K562 (cell line): Measurements from ENCODE around the gene FTSJ3. TPM values are rescaled to one million over a fixed set of nuclear protein-coding genes. Genes with fewer than 3 reads are reported as not detected.
A peak's percentile ranks its signal among the peaks of the same experiment; 100 is the strongest.

Source experiments
- ARNT ChIP-seq, 2 experiments: fragments of 450-650 bp; IDR thresholded peaks; 2 replicates each; pipeline ENCODE4 v1.6.1; 2016; ENCODE audit warnings: mild to moderate bottlenecking in 1 of 2
- BMI1 ChIP-seq: fragments of 150-350 bp; IDR thresholded peaks from 2 replicates; pipeline ENCODE4 v1.6.1; 2014; ENCODE audit warnings: low read length
- C11orf30 ChIP-seq: fragments of 450-650 bp; IDR thresholded peaks from 2 replicates; pipeline ENCODE4 v1.6.1; 2016; ENCODE audit warnings: low read depth, mild to moderate bottlenecking
- FOXJ3 ChIP-seq: sonication (generic); formaldehyde crosslinking; IDR thresholded peaks from 2 replicates; pipeline ENCODE4 v1.4.0; 2020; ENCODE audit warnings: mild to moderate bottlenecking, missing genetic modification reagents
- HMG20B ChIP-seq: fragments of 250-450 bp; sonication (Bioruptor Pico); IDR thresholded peaks from 2 replicates; pipeline ENCODE4 v1.5.0; 2021; ENCODE audit warnings: mild to moderate bottlenecking
- HNRNPK ChIP-seq: fragments of 200-400 bp; formaldehyde crosslinking; IDR thresholded peaks from one replicate; pipeline ENCODE4 v1.6.1; 2018; ENCODE audit warnings: mild to moderate bottlenecking, low read depth, low read length; ENCODE audit not compliant: poor library complexity, severe bottlenecking
- HNRNPUL1 ChIP-seq: fragments of 200-400 bp; formaldehyde crosslinking; IDR thresholded peaks from 2 replicates; pipeline ENCODE4 v1.6.1; 2017; ENCODE audit warnings: low read length
- KLF1 ChIP-seq: fragments of 450-650 bp; IDR thresholded peaks from 2 replicates; pipeline ENCODE4 v1.6.1; 2016; ENCODE audit warnings: missing genetic modification characterization, missing compliant biosample characterization
- MAZ ChIP-seq, 2 experiments: fragments of 450-650 bp in 1 of 2; sonication (generic) in 1 of 2; formaldehyde crosslinking; IDR thresholded peaks in 1 of 2; conservative IDR thresholded peaks in 1 of 2; 2 replicates each; pipeline versions ENCODE4 v1.4.0 to v1.5.0; 2020; ENCODE audit warnings: mild to moderate bottlenecking in 1 of 2, missing genetic modification reagents in 1 of 2
- MGA ChIP-seq: fragments of 450-650 bp; IDR thresholded peaks from 2 replicates; pipeline ENCODE4 v1.6.1; 2016; ENCODE audit warnings: mild to moderate bottlenecking, moderate library complexity
- NFRKB ChIP-seq: fragments of 450-650 bp; IDR thresholded peaks from 2 replicates; pipeline ENCODE4 v1.6.1; 2016; ENCODE audit warnings: low read depth
- PML ChIP-seq: IDR thresholded peaks from 2 replicates; pipeline ENCODE4 v1.6.1; 2012; ENCODE audit warnings: low read length, inconsistent platforms
- POU5F1 ChIP-seq: fragments of 150-350 bp; IDR thresholded peaks from 2 replicates; pipeline ENCODE4 v1.6.1; 2014; ENCODE audit warnings: borderline replicate concordance, low read length, low read depth, mild to moderate bottlenecking; ENCODE audit not compliant: partially characterized antibody
- RBM25 ChIP-seq: fragments of 200-400 bp; formaldehyde crosslinking; IDR thresholded peaks from 2 replicates; pipeline ENCODE4 v1.6.1; 2018; ENCODE audit warnings: low read length, low read depth, moderate library complexity; ENCODE audit not compliant: severe bottlenecking
- SIN3B ChIP-seq: fragments of 450-650 bp; IDR thresholded peaks from 2 replicates; pipeline ENCODE4 v1.6.1; 2017; ENCODE audit warnings: low read depth, mild to moderate bottlenecking, moderate library complexity
- SMAD2 ChIP-seq: fragments of 150-350 bp; IDR thresholded peaks from 2 replicates; pipeline ENCODE4 v1.6.1; 2014; ENCODE audit warnings: low read depth, mild to moderate bottlenecking, low read length
- ZKSCAN1 ChIP-seq: fragments of 150-350 bp; IDR thresholded peaks from 2 replicates; pipeline ENCODE4 v1.6.1; 2016; ENCODE audit warnings: low read depth, low read length
- ZNF354B ChIP-seq: fragments of 250-450 bp; sonication (Bioruptor Pico); IDR thresholded peaks from 2 replicates; pipeline ENCODE4 v1.4.0; 2020
- ZNF583 ChIP-seq: fragments of 250-450 bp; sonication (Bioruptor Pico); IDR thresholded peaks from 2 replicates; pipeline ENCODE4 v1.4.0; 2020
- polyA plus RNA-seq, 8 experiments: library from polyadenylated mRNA; depleted of rRNA in 4 of 8; stranded (reverse) in 5 of 8; unstranded in 3 of 8; fragments of >200 nt; fragmentation: Nextera tagmentation in 2 of 8; fragmentation: Illumina TruSeq in 1 of 8; extraction: Ambion mirVana in 2 of 8; extraction: Trizol in 1 of 8; gene quantifications; 2 replicates each; pipeline versions ENCODE4 v1.2.1 to v1.2.3, GENCODE V29; 2011 to 2014; ENCODE audit warnings: inconsistent platforms in 1 of 8, missing spikeins in 1 of 8
- total RNA-seq, 7 experiments: library from RNA; depleted of rRNA in 6 of 7; stranded (reverse); fragments of >200 nt in 6 of 7; fragmentation: Illumina TruSeq in 2 of 7; extraction: Trizol in 2 of 7; gene quantifications; 2 replicates each; pipeline versions ENCODE4 v1.2.1 to v1.2.3, GENCODE V29; 2011 to 2021; ENCODE audit warnings: low replicate concordance in 1 of 7

FTSJ3 gene
- total and polyA plus RNA-seq, 9 of the 15 experiments (the other 6 are each of a cell fraction or from before 2014, with no cell fraction given), result 18.0 to 65.6 (median 52.4) TPM

DNA sequence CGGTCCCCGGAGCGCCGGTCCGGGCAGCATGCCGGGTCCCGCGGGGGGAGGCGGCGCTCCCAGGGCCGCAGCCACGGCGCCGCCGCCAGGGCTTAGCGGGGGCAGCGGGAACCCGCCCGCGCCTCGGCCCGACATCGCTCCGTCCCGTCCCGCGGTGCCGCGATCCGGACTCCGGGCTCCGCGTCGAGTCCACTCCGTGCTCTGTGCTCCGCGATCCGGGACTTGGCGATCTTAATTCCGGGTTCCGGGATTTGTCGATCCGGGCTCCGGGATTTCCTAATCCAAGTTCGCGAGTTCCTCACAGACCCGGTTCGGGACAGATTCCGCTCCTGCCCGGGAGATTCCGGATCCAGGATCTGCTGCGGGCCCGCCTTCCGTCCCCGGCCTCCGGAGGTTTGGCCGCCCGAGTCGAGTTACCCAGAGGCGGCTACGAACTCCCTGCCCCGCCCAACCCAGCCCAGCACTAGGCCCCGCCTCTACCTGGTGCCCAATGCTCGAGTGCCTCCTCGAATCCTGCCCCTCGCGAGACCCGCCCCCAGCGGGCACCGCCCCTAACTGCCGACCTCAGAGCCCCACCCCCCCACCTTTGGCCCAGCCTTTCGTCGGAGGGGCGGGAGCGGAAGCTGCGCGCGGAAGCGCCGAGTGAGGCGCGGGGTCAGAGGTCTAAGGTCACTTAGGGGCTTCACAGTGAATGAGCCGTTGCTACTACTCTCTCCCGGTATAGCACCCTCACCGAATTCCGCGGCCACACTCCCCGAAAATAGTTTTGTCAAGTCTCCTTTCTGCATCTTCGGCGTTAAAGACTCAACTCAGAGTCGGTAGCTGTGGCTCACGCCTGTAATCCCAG, 15.3 kb upstream of the FTSJ3 start, which contains the start of gene SMARCD2 (continued):
- TF ChIP-seq MGA, result no peak; the same call in 1 of the 2 replicates
- TF ChIP-seq KLF1 (tag), result peak; percentile 32; the same call in 1 of the 2 replicates
- TF ChIP-seq MAZ (CRISPR knock-in tag; conservative IDR thresholded peaks at IDR 0.05 in 1 of 2, IDR thresholded peaks at IDR 0.05 in 1 of 2), result peak; percentile 92 to 98; a peak in 3 of 4 replicates
- no peak for TF ChIP-seq HNRNPK
- no peak for TF ChIP-seq SMAD2
- peak; percentile 75 to 89; a peak in 3 of 4 replicates for TF ChIP-seq ARNT (IDR thresholded peaks at IDR 0.05)
- TF ChIP-seq PML, result peak; percentile 48
- TF ChIP-seq ZKSCAN1, result peak; percentile 82; the same call in 1 of the 2 replicates
- TF ChIP-seq HNRNPUL1, result no peak
- no peak for TF ChIP-seq FOXJ3 (CRISPR knock-in tag)
- TF ChIP-seq POU5F1, result no peak
- TF ChIP-seq HMG20B, result no peak
- TF ChIP-seq RBM25, result no peak
- no peak; the same call in 1 of the 2 replicates for TF ChIP-seq ZNF354B
- no peak for TF ChIP-seq BMI1
- peak; percentile 36; the same call in 1 of the 2 replicates for TF ChIP-seq NFRKB
- peak; percentile 79 for TF ChIP-seq SIN3B
- TF ChIP-seq C11orf30, result peak; percentile 58; the same call in 1 of the 2 replicates
- TF ChIP-seq ZNF583, result peak; percentile 84
